ENCODE data around the gene COL17A1.

Gene COL17A1

DNA sequence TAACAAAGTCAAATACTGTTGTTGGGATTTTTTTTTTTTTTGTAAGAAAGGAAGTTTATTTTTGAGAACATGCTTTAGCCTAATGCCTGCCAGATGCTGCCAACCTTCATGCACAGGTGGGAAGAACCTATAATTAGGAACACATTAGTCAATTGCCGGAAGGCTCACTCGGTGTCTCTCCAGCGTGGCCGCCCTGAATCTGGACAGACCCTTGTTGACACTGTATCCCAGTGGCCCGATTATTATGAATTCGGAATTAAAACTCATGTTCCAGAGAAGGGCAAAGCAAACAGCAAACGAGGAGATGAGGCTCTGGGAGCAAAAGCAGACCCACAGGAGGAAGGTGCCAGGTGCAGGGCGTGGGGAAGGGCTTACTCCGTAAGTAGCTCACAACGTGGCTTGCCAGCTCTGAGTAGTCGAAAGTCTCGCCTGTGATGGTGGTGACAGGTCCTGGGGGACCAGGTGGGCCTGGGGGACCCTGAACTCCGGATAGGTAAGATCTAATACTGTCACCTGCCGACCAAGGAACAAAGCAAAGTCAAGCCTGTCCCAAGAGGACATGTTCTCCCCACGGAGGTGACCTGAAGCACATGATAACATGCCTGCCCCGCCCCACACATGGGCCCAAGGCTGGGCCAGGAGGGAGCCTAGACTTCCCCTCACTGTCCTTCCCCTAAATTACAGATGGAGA lies 48.3 kb downstream of the COL17A1 start:
- DNase-seq (ENCODE audit: low read depth, low spot score), result no peak
- H3K4me3 ChIP-seq (ENCODE audit: low read length), result no peak overlapping the region

DNA sequence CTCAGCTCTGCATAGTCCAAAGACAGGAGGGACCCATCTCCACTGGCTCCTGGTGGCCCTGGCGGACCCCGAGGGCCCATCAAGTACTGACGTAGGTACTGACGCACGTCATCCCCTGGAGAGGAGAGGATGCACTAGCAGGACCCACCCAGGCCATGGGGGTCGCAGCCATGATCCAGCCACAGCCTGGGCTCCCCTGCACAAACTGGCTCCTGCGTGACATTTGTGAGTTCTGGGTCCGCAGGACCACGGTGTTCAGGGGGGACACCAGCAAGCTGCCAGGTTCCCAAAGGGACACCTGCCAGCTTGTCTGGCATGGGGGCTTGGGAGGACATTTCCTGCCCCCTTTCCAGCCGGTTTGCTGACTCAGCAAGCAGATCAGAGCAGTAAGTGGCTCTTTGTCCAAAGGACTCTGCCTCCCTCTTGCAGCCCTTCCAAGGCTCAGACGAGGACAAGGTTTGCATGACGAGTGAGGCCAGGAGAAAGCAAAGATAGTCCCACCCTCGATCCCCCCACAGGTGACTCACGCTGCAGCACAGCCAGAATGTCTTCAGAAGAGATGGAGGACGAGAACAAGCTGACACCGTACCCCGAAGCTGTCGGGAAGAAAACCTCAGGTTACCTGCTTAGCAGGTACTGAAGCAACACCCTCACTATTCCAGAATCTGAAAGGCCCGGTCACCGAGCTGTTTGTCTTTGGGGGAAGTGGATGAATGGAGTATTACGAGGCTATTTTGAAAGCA lies 49.0 kb downstream of the COL17A1 start:
- no peak for DNase-seq (ENCODE audit: low read depth, low spot score)
- no peak overlapping the region for H3K4me3 ChIP-seq (ENCODE audit: low read length)

DNA sequence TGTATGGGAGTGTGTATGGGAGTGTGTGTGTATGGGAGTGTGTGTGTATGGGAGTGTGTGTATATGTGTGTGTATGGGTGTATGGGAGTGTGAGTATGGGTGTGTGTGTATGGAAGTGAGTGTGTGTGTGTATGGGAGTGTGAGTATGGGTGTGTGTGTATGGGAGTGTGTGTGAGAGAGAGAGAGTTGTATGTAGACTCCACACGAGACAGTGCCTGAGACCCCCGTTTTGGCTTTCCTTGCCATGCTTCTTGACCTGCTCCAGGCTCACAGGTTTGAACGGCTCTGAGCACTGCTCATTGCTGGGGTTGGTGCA lies 49.7 kb downstream of the COL17A1 start:
- H3K4me3 ChIP-seq (ENCODE audit: low read length), result no peak overlapping the region
- DNase-seq (ENCODE audit: low read depth, low spot score), result no peak

DNA sequence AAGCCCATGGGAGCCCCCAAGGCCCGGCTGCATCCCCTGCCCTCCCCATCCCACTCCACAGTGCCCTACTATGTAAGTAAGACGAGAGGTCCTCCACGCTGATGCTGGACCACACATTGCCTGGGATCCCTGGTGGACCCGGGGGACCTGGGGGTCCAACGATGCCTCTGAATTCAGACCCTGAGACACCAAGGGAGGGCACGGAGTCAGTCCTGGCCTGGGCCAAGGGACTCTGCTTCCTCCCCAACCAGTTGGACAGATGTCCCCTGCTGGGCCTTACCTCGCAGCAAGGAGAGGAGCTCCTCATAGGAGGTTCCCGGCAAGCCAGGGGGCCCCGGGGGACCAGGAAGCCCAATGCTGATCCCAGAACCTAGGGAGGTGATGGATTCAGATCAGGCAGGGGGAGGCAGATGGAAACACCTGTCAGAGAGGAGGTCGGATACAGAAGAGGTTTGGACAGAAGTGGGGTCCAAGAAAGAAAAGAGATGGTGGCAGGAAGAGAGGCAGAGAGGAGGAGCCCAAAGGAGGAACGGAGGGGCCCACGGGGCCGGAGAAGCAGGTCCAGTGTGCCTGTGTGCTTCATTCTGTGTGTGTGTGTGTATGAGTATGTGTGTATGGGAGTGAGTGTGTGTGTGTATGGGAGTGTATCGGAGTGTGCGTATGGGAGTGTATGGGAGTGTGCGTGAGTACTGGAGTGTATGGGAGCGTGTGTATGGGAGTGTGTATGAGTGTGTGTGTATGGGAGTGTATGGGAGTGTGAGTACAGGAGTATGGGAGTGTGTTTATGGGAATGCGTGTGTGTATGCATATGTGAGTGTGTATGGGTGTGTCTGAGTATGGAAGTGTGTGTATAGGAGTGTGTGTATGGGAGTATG lies 50.2 kb downstream of the COL17A1 start:
- no peak overlapping the region for H3K4me3 ChIP-seq (ENCODE audit: low read length)
- DNase-seq (ENCODE audit: low read depth, low spot score), result no peak

DNA sequence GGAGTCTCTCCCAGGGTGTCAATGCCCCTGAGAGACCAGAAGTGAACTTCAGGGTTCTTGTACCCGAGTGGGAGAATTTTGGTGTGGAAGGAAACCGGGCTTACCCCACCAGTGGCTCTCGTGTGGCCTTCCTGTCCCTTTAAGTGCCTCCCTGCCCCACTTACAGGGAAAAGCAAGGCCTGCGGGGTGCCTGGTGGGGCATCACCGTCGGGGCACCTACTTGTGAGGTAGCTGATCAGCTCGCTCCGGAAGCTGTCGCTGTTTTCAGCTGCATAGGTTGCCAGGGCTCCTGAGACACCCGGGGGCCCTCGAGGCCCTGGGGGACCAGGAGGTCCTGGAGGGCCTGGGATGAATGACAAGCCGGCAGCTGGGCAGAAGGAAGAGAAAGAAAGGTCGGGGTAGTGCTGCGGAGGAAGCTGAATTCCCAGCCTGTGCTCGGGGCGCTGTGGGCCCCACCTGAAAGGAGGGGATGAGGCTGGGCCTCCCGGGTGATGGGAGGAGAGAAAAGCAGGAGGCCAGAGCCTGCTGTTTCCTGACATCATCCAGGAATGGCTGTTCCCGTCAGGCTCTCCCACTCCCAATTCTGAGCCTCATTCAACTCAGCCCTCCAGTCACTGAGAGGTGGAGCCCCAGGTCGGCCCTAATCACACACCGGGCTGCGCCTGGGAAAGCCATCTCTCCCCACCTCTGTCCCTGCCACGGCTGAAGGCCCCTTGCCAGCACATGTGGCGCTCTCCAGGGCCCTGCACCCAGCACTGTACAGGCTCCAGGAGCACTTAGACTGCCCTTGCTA lies 51.1 kb downstream of the COL17A1 start:
- H3K4me3 ChIP-seq (ENCODE audit: low read length), result no peak overlapping the region
- no peak for DNase-seq (ENCODE audit: low read depth, low spot score)

DNA sequence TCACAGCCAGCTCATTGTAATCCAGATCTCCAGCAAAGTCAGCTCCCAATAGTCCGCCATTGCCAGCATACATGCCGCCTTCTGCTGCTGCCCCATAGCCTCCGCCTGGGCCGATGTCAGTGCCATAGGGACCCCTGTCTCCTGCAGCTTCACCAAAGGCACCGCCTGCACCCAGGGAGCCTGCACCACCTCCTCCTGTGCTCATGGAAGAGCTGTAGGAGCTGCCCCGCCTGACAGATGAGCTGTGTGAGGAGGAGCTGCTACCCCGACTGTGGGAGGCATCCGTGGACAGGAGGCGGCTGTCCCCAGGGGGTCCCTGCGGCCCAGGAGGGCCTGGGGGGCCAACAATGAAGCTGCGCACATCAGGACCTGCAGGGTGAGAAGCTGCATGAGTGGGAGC lies 51.7 kb downstream of the COL17A1 start:
- DNase-seq (ENCODE audit: low read depth, low spot score), result no peak

DNA sequence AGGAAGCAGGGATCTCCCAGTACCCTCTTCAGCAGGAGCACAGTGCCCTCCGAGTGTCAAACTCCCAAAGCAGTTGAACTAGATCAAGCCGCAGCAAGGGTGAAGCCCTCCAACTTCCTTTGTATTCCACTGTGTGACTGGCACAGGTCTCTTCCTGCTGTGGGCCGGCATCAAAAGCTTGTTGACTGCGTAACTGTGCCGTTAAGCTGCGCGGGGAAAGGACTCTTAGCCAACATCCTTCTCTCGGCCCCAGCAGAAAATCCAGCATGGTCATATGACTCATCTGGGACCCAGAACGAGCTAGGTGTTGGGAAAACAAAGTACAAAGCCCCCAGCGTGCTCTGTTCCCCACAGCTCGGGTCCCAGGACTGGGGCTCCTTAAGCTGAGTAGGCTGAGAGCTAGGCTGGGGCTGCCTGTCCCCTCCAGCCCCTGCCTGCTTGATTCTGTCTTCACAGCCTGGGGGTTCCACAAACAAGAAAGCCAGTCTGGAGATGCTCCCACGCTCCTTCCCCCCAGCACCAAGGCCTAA lies 52.2 kb downstream of the COL17A1 start:
- H3K4me3 ChIP-seq (ENCODE audit: low read length), result no peak overlapping the region
- DNase-seq (ENCODE audit: low read depth, low spot score), result no peak

More for the DNA sequence above, 51.7 kb downstream of the COL17A1 start:
- no peak overlapping the region for H3K4me3 ChIP-seq (ENCODE audit: low read length)

DNA sequence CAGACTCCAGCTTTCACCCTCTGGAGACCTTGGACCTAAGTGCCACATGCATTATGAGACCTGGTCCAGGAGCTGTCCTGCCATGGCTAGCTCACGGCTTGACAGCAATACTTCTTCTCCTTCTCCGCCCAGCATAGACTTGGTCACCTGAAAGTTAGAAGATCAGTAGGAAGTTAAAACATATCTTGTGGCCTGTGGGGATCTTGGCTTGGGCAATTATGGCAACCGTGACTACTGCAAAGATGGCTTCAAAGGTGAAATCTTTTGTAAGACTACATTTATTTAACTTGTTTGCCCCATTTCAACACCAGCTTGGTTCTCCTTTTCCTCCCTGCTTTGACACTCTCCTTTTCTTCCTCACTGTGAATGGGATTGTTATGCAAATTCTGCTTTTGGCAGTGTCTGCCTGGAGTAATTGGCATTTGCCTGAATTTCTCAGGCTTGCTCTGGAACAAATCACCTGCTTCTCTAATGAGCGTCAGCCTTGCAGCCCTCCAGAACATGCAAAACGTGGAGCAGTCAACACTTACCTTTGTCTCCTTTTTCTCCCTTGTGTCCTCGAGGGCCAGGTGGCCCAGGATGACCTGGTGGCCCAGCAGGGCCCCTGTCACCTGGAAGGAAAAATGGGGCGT lies 53.4 kb downstream of the COL17A1 start:
- no peak overlapping the region for H3K4me3 ChIP-seq (ENCODE audit: low read length)
- DNase-seq (ENCODE audit: low read depth, low spot score), result no peak

DNA sequence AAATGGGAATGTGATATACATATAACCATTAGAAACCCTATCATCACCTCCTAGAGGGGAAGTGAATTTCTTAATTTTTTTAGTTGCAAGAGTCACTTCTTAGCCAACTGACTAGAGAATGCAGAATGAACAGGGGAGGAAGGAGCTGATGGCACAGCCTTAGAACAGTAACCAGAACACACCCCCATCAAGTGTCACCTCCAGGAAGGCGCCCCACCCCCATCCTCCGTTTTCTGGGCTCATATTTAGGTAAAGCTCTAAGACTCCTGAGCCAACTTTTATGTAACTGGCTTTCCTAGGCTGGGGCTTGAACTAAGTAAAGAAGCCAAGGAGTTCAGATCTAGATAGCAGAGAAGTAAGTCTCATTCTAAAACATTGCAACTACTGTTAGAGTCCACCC lies 54.0 kb downstream of the COL17A1 start:
- H3K4me3 ChIP-seq (ENCODE audit: low read length), result no peak overlapping the region
- no peak for DNase-seq (ENCODE audit: low read depth, low spot score)

DNA sequence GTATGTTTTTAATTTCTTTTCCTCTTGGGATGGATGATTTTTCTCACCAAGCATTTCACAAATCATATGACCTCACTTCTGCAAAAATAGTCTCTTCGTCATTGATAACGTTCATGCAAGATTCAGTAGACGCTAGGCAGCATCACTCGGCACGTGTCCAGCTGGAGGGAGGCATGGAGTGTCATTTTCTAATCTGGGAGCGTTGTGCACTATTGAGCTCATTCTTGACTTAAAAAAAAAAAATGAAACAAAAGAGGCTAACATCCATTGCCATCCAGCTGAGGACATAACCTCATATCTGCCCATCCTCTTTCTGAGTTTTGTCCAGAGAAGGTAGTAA lies 56.2 kb downstream of the COL17A1 start:
- no peak for DNase-seq (ENCODE audit: low read depth, low spot score)
- no peak overlapping the region for H3K4me3 ChIP-seq (ENCODE audit: low read length)

DNA sequence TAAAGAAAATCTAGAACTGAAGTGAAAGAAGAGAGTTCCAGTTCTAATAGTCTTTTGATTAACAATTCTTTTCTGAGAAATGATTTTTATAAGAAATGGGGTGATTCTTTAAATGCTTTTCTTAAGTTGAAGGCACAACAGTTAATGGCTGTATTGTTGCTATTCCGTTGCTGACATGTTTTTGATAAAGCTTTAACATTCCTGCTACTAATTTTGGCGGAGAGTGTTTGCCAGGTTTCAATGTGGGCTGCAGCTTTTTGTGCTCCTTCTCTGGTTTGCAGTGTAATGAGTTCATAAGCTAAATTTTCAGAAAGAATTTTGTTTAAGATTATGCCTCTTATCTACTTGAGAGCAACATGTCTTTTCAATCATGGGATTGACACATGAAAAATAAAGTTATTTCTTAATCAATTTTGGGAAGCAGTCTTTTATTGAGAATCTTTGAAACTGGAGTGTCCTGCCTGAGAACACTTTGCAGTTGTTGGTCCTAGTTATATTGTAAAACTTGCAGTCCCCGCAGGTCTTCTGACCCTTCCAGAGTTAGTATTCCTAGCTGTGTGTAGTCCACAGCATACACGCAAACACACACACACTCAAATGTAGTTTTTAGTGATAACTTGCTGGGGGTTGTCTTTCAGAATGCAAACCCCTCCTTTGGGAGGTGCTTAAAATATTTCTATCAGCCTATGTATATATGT lies 56.7 kb downstream of the COL17A1 start:
- H3K4me3 ChIP-seq (ENCODE audit: low read length), result no peak overlapping the region
- no peak for DNase-seq (ENCODE audit: low read depth, low spot score)

DNA sequence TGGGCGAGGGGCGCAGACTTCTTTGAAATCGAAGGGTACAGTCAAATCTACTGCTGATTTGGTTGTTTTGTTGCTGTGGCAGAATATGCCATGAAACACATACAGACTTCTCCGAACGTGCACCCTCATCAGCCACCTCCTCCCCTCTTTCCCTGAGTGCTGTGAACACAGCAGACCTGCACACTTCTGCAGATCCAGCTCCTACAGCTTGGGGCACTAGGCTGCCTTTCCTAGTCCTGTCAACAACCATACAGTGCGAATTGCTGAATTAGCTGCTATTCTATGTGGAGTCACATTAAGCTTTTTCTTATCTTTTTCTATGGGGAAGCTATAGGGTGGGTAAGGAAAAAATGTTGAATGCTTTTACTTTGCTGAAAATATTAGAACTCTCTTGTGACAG lies 57.5 kb downstream of the COL17A1 start:
- DNase-seq (ENCODE audit: low read depth, low spot score), result no peak
- H3K4me3 ChIP-seq (ENCODE audit: low read length), result no peak overlapping the region

DNA sequence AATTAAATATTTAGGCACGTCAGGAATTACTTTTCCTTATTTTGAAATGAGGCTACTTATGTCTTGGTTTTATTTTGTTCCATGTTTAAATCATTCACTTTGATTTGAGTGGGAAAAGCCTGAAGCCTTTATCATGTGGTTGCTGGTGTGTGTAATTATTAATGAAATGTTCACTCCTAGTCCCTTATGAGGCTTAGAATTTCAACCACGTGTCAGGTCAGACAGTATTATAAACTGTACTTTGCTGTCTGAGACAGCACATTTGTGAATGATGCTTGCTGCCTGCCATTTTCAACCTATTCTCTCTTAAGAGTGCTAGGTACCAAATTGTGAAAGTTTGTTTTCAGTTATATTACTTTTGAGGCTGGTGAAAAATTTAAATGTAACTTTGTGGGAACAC lies 58.9 kb downstream of the COL17A1 start:
- no peak for DNase-seq (ENCODE audit: low read depth, low spot score)
- no peak overlapping the region for H3K4me3 ChIP-seq (ENCODE audit: low read length)

DNA sequence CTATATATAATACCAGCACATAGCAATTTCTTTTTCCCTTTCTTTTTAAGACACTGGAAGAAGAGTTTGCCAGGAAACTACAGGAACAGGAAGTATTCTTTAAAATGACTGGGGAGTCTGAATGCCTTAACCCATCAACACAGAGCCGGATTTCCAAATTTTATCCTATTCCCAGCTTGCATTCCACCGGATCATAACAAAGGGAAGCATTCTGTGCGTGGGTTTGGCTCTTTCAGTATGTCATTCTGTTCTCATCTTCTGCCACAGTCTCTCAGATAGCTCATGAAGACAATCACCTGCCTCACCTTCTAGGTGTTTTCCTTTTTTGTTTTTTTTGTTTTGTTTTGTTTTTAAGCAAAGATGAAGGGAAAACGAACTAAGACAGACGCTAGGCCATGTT lies 60.2 kb downstream of the COL17A1 start:
- DNase-seq (ENCODE audit: low read depth, low spot score), result no peak

DNA sequence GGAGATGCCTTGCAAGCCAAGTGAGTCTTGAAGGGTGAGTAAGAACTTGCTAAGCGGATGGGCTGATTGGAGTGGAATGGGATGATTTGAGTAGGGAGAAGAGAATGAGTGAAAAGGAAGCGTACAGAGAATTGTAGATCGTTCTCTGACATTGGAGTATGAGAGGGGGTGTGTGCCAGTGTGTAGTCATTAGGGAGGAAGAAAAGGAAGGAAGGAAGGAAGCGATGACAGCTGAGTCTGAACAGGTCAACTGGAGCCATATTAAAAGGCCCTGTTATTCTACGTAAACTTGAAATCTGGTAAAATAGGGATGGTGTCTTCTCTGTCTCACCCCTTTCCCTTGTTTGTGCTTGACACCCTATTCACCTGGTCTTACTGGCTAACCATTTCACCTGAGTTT lies 63.7 kb downstream of the COL17A1 start:
- no peak for DNase-seq (ENCODE audit: low read depth, low spot score)
- H3K4me3 ChIP-seq (ENCODE audit: low read length), result no peak overlapping the region

More for the DNA sequence above, 60.2 kb downstream of the COL17A1 start:
- H3K4me3 ChIP-seq (ENCODE audit: low read length), result no peak overlapping the region

DNA sequence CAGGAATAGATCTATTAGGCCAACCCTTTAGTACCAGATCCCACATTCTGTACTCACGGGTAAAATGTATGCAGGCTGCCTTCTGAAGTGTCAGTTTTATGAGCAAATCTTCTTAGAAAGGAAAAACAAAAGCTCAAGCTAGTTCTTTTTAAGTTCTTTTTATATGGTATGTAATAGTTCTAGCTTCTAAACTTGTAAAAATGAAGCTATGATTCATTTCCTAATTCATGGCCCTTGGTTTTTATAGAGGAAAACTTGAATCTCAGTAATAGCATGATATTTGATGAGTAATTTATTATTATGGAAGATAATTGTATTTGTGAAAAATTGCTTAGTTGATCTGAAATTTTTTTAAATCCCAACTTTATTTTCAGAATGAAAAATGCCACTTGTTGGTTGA lies 64.4 kb downstream of the COL17A1 start:
- DNase-seq (ENCODE audit: low read depth, low spot score), result no peak
- no peak overlapping the region for H3K4me3 ChIP-seq (ENCODE audit: low read length)

DNA sequence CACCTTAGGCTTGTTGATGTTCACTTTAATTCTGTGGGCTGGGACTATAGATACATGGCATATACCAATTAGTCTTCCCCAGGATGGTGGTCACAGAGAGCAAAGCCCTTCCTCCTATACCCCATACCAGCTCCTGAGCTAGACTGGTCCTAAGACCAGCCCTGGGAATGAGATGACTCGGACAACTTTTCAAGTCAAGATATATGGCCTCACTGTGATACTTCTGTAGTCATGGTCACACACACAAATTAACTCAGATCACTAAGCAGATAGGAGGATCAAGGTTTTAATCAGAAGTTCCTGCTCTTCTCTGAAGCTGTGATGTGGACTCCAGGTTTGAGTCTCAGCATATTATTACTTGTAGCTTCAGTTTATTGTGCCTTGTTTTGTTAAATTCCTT lies 65.7 kb downstream of the COL17A1 start:
- no peak for DNase-seq (ENCODE audit: low read depth, low spot score)
- H3K4me3 ChIP-seq (ENCODE audit: low read length), result no peak overlapping the region

DNA sequence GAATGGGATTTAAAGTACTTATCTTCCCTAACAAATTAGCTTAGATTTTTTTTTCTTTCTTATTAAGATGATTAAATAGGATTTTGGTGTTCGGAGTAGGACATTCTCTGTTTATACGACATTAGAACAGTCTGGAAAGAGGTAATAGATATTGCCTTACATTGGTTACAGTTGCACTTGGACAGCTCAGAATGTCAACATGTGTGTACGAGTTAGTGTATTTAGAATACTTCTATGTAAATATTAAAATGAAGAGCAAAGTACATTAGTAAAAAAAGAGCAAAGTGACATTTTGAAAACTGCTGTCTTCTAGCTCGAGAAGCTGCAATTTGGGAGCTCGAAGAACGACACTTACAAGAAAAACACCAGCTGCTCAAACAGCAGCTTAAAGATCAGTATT lies 67.2 kb downstream of the COL17A1 start:
- DNase-seq (ENCODE audit: low read depth, low spot score), result no peak
- no peak overlapping the region for H3K4me3 ChIP-seq (ENCODE audit: low read length)
